H9 (cell line): ENCODE data around the gene CHI3L2. TPM values are rescaled to one million over a fixed set of nuclear protein-coding genes. Genes with fewer than 3 reads are reported as not detected.

Experiments used
- DNase-seq: peaks from one replicate; pipeline ENCODE4 v3.0.0-alpha.2; 2017
- H2AFZ ChIP-seq: one replicate; pipeline ENCODE4 v1.6.1; 2013; ENCODE audit warnings: mild to moderate bottlenecking, low read length, control low read depth, moderate library complexity
- H2AK5ac ChIP-seq: 2 replicates; pipeline ENCODE4 v1.6.1; 2013; ENCODE audit warnings: low read length, control low read depth, mixed read lengths; ENCODE audit not compliant: insufficient read length
- H2BK120ac ChIP-seq: one replicate; pipeline ENCODE4 v1.6.1; 2013; ENCODE audit warnings: low read depth, mild to moderate bottlenecking, low read length, control low read depth, inconsistent platforms; ENCODE audit not compliant: poor library complexity, severe bottlenecking
- H2BK12ac ChIP-seq: 2 replicates; pipeline ENCODE4 v1.6.1; 2013; ENCODE audit warnings: low read length, control low read depth, mixed read lengths, low read depth; ENCODE audit not compliant: insufficient read length
- H2BK15ac ChIP-seq: 2 replicates; pipeline ENCODE4 v1.6.1; 2013; ENCODE audit warnings: low read depth, low read length, control low read depth
- H2BK20ac ChIP-seq: one replicate; pipeline ENCODE4 v1.6.1; 2013; ENCODE audit warnings: low read depth, mild to moderate bottlenecking, low read length, control low read depth, inconsistent platforms; ENCODE audit not compliant: poor library complexity, severe bottlenecking
- H2BK5ac ChIP-seq: 2 replicates; pipeline ENCODE4 v1.6.1; 2013; ENCODE audit warnings: low read length, control low read depth, mixed read lengths; ENCODE audit not compliant: insufficient read length
- H3K14ac ChIP-seq: 2 replicates; pipeline ENCODE4 v1.6.1; 2013; ENCODE audit warnings: low read length, control low read depth; ENCODE audit not compliant: insufficient read depth
- H3K18ac ChIP-seq: 2 replicates; pipeline ENCODE4 v1.6.1; 2013; ENCODE audit warnings: low read depth, mild to moderate bottlenecking, mixed read lengths, low read length, control low read depth; ENCODE audit not compliant: insufficient read length
- H3K23ac ChIP-seq: 2 replicates; pipeline ENCODE4 v1.6.1; 2013; ENCODE audit warnings: low read length, control low read depth, mixed read lengths, low read depth; ENCODE audit not compliant: insufficient read length
- H3K23me2 ChIP-seq: 2 replicates; pipeline ENCODE4 v1.6.1; 2013; ENCODE audit warnings: low read depth, mild to moderate bottlenecking, mixed read lengths, low read length, control low read depth; ENCODE audit not compliant: insufficient read length, poor library complexity, severe bottlenecking
- H3K27ac ChIP-seq: 2 replicates; pipeline ENCODE4 v1.5.1; 2013; ENCODE audit warnings: low read length, control low read depth, mixed read lengths, low read depth; ENCODE audit not compliant: insufficient read length
- H3K27me3 ChIP-seq: 2 replicates; pipeline ENCODE4 v1.6.1; 2013; ENCODE audit warnings: low read length, control low read depth, inconsistent platforms; ENCODE audit not compliant: insufficient read depth
- H3K4ac ChIP-seq: 2 replicates; pipeline ENCODE4 v1.6.1; 2013; ENCODE audit warnings: low read depth, mild to moderate bottlenecking, control low read depth, inconsistent platforms, low read length, moderate library complexity
- H3K4me1 ChIP-seq: 2 replicates; pipeline ENCODE4 v1.6.1; 2013; ENCODE audit warnings: low read length, control low read depth, inconsistent platforms; ENCODE audit not compliant: insufficient read depth
- H3K4me2 ChIP-seq: 2 replicates; pipeline ENCODE4 v1.6.1; 2013; ENCODE audit warnings: low read length, control low read depth, mixed read lengths; ENCODE audit not compliant: insufficient read length, insufficient read depth
- H3K56ac ChIP-seq: 2 replicates; pipeline ENCODE4 v1.6.1; 2013; ENCODE audit warnings: low read depth, mild to moderate bottlenecking, mixed read lengths, low read length, control low read depth; ENCODE audit not compliant: insufficient read length
- H3K79me1 ChIP-seq: 2 replicates; pipeline ENCODE4 v1.6.1; 2013; ENCODE audit warnings: low read depth, mild to moderate bottlenecking, moderate library complexity, low read length, control low read depth, inconsistent platforms; ENCODE audit not compliant: insufficient read depth, poor library complexity, severe bottlenecking
- H3K79me2 ChIP-seq: 2 replicates; pipeline ENCODE4 v1.6.1; 2013; ENCODE audit warnings: low read length, control low read depth, inconsistent platforms; ENCODE audit not compliant: insufficient read depth
- H3K9ac ChIP-seq: 2 replicates; pipeline ENCODE4 v1.6.1; 2013; ENCODE audit warnings: low read length, control low read depth, mixed read lengths; ENCODE audit not compliant: insufficient read length; ENCODE audit errors: extremely low read depth
- H3K9me3 ChIP-seq: one replicate; pipeline ENCODE4 v1.6.1; 2013; ENCODE audit warnings: low read depth, low read length, inconsistent platforms; ENCODE audit not compliant: control insufficient read depth
- H3T11ph ChIP-seq: one replicate; pipeline ENCODE4 v1.6.1; 2013; ENCODE audit warnings: mild to moderate bottlenecking, low read length, control low read depth, inconsistent platforms
- H4K20me1 ChIP-seq: one replicate; pipeline ENCODE4 v1.6.1; 2013; ENCODE audit not compliant: control insufficient read depth, insufficient read length, insufficient read depth
- H4K5ac ChIP-seq: 2 replicates; pipeline ENCODE4 v1.6.1; 2013; ENCODE audit warnings: low read depth, mild to moderate bottlenecking, mixed read lengths, low read length, control low read depth; ENCODE audit not compliant: insufficient read length
- H4K8ac ChIP-seq: replicated peaks from 2 replicates; pipeline ENCODE4 v1.6.1; 2013; ENCODE audit warnings: low read length, control low read depth, mixed read lengths, low read depth; ENCODE audit not compliant: insufficient read length
- H4K91ac ChIP-seq: 2 replicates; pipeline ENCODE4 v1.6.1; 2013; ENCODE audit warnings: low read depth, mild to moderate bottlenecking, moderate library complexity, mixed read lengths, low read length, control low read depth; ENCODE audit not compliant: insufficient read length
- H3K27ac Mint-ChIP-seq, 3 experiments: 2 replicates in 2 of 3; 3 replicates in 1 of 3; pipeline ENCODE4 v1.8.0; 2020 to 2021; ENCODE audit warnings: mixed read lengths in 3 of 3, mild to moderate bottlenecking in 1 of 3, moderate library complexity in 1 of 3
- H3K27me3 Mint-ChIP-seq: 2 replicates; pipeline ENCODE4 v1.8.0; 2021; ENCODE audit warnings: low read depth, mild to moderate bottlenecking, moderate library complexity, mixed read lengths
- H3K36me3 Mint-ChIP-seq, 3 experiments: 2 replicates in 2 of 3; 3 replicates in 1 of 3; pipeline ENCODE4 v1.8.0; 2020 to 2021; ENCODE audit warnings: low read depth in 3 of 3, mixed read lengths in 3 of 3; ENCODE audit not compliant: insufficient read depth in 1 of 3
- H3K4me1 Mint-ChIP-seq, 2 experiments: 2 replicates each; pipeline ENCODE4 v1.8.0; 2020; ENCODE audit warnings: mixed read lengths in 2 of 2
- H3K4me3 Mint-ChIP-seq, 2 experiments: 2 replicates in 1 of 2; 3 replicates in 1 of 2; pipeline ENCODE4 v1.8.0; 2020 to 2021; ENCODE audit warnings: mild to moderate bottlenecking in 2 of 2, mixed read lengths in 2 of 2, moderate library complexity in 1 of 2
- H3K9me3 Mint-ChIP-seq, 2 experiments: 2 replicates in 1 of 2; 3 replicates in 1 of 2; pipeline ENCODE4 v1.8.0; 2020; ENCODE audit warnings: mild to moderate bottlenecking in 2 of 2, mixed read lengths in 2 of 2, moderate library complexity in 1 of 2
- CTCF ChIP-seq: fragments of 200-600 bp; sonication (generic); conservative IDR thresholded peaks from 3 replicates; pipeline ENCODE4 v1.8.0; 2021; ENCODE audit warnings: antibody characterized with exemption, mild to moderate bottlenecking
- WGBS: extraction: QIAGEN DNeasy Blood & Tissue Kit; methylation state at CpG from one replicate; pipeline ENCODE4 v1.1.7; 2013; ENCODE audit warnings: missing lambda C conversion rate, low lambda C conversion rate, mixed read lengths; ENCODE audit not compliant: insufficient read length; ENCODE audit errors: extremely low coverage; 5-methylcytosine and 5-hydroxymethylcytosine counted together
- total RNA-seq: library from RNA; stranded (reverse); gene quantifications from 2 replicates; pipeline ENCODE4 v1.2.1, GENCODE V29; 2021

The CHI3L2 gene
- total RNA-seq, 1 experiment from 2014 or later, result not detected

GRCh38 chr1:111285879-111286278, 58.4 kb downstream of the CHI3L2 start:
- Histone ChIP-seq H3K4ac (no peak overlapping the region), H4K5ac (no peak overlapping the region), H2BK120ac (no peak overlapping the region), H3K9me3 (no peaks in the 10 kb centered on the region), H2BK5ac (no peak overlapping the region), H2BK12ac (no peak overlapping the region), H2AFZ (no peak overlapping the region), H4K91ac (no peak overlapping the region), H3K23ac (no peak overlapping the region), H3K18ac (no peak overlapping the region), H2BK20ac (no peak overlapping the region), H3K9ac (no peak overlapping the region), H3K23me2 (no peaks in the 10 kb centered on the region), H2BK15ac (no peak overlapping the region), H3K79me1 (no peaks in the 10 kb centered on the region), H2AK5ac (no peak overlapping the region), H3T11ph (no peak overlapping the region), H4K8ac (no peak overlapping the region), H3K56ac (no peak overlapping the region), H4K20me1 (no peaks in the 10 kb centered on the region), H3K4me2 (no peak overlapping the region), H3K27me3 (no peaks in the 10 kb centered on the region), H3K4me1 (no peaks in the 10 kb centered on the region), H3K14ac (no peak overlapping the region), H3K27ac (no peak overlapping the region), H3K79me2 (no peaks in the 10 kb centered on the region)
- Mint-ChIP-seq H3K9me3 (no peaks in the 10 kb centered on the region), H3K27me3 (peaks cover under 1% of the 10 kb centered on the region; the same call in 1 of the 2 replicates), H3K36me3 (no peaks in the 10 kb centered on the region), H3K4me3 (no peak overlapping the region), H3K27ac (no peak overlapping the region), H3K4me1 (no peaks in the 10 kb centered on the region)
- TF ChIP-seq CTCF, result no peak
- no CpG with 5 or more reads among the region's 2 CpGs for WGBS
- DNase-seq, result no peak
